Lower leg skin (tissue), 4 donors: ENCODE data around the gene POTEI. TPM values are rescaled to one million over a fixed set of nuclear protein-coding genes. Genes with fewer than 3 reads are reported as not detected.
"Not testable (repeated sequence)": the region's sequence is repeated elsewhere in the genome, so short reads cannot be mapped to it uniquely, and the experiment has no call there.

ENCODE experiments used
- DNase-seq, 2 donors: peaks; one replicate each; pipeline ENCODE4 v3.0.0-alpha.2; 2019; ENCODE audit warnings: low spot score in 2 of 2
- H3K4me3 ChIP-seq: fragments of 200-600 bp; sonication (generic); 2 replicates; pipeline ENCODE4 v1.5.1; 2017; ENCODE audit warnings: mild to moderate bottlenecking, low read depth; ENCODE audit not compliant: poor library complexity, severe bottlenecking
- WGBS, 2 donors: methylation state at CpG; one replicate each; pipeline ENCODE4 v1.1.5; 2018; 5-methylcytosine and 5-hydroxymethylcytosine counted together
- intact Hi-C: fragments of 100-400 bp; cut with DNase I; formaldehyde crosslinking; loops from one replicate; pipeline ENCODE4 v1.15.0; 2023; ENCODE audit warnings: low total_unique reads
- total RNA-seq, 4 donors: library from RNA; depleted of rRNA; stranded (reverse); fragments of >200 nt; gene quantifications; one replicate each; pipeline ENCODE4 v1.1.0, GENCODE V29; 2016

Gene POTEI
- total RNA-seq, result not detected

DNA sequence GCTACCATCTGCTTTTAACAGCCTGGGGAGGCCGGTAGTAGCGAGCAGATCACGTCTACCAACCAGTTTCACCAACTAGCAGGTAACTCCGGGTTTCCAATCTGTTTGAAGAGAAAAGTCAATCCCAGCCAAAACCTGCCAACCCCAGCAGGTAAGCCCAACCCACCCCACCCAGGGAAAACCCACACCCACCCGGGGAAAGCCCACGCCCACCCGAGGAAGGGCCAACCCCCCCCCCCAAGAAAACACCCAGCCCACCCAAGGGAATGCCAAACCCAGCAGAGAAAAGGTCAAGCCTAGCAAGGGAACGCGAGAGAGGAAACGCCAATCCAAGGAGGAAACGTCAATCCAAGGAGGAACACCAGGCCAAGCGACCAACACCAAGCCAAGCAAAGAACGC lies at the start of gene POTEI:
POTEI (minus strand) TSS at position 101 of the 400 bp plus-strand sequence; CDS start at position 8, 93 bp downstream.
- intact Hi-C loops, result not testable (repeated sequence)

DNA sequence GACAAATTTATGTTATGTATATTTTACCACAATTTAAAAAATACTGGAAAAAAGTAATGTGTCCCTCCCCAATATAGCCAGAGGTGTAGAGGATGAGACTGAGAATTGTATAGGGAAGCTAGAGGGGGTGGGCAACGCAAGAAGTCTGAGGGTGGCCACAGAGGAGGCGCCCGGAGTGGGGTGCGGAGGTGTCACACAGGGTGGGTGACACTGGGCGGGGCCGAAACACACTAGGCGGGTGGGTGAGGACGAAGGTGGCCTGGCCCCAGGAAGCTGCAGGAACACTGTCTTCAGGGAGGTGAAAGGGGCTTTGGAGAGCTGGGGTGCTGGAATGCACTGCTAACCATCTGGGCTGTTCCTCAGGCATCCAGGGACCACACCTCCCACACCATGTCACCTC lies 47.3 kb upstream of the POTEI start:
- H3K4me3 ChIP-seq, intact Hi-C loops, DNase-seq: not testable (repeated sequence)
- no CpG with 5 or more reads among the region's 8 CpGs for WGBS, 2 donors

More for the DNA sequence above, at the start of gene POTEI:
- not testable (repeated sequence) for H3K4me3 ChIP-seq, DNase-seq
- no CpG with 5 or more reads among the region's 13 CpGs for WGBS, 2 donors

DNA sequence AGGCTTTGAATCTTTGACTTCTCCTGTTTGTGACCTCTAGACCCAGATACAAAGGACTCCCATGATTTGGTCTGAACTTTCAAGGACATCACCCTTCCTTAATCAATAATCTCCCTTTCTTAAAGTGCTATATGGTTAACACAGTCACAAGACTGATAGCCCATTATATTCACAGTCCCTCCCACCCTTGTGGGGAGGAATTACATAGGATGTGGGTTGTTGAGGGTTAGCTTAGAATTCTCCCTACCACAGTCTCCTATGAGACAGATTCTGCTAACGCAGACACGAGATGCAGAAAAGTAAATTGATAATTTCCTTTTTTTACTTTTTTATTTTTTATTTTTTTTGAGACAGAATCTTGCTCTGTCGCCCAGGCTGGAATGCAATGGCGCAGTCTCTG lies 45.0 kb upstream of the POTEI start:
- DNase-seq, H3K4me3 ChIP-seq, intact Hi-C loops: not testable (repeated sequence)
- no CpG with 5 or more reads among the region's 4 CpGs for WGBS, 2 donors

DNA sequence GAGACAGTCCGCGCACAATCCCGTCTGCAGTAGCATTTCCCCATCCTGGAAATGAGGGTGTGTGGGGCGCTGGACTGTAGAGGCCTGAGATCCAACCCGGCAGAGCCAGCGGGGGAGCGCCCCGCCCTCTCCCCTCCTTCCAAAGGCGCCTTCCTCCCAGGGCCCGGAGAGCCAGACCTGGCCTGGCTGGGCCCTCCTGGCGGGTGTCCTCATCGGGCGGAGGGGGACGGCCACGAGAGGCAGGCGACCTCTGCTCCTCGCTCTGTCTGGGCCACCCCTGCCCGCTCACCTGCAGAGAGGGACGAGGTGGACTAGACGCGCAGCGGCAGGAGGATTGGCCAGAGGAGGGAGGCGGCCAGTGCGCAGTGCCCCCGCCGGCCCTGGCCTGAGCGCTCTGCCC lies 40.3 kb upstream of the POTEI start:
- DNase-seq, H3K4me3 ChIP-seq, intact Hi-C loops: not testable (repeated sequence)
- WGBS, 2 donors, result no CpG with 5 or more reads among the region's 27 CpGs

DNA sequence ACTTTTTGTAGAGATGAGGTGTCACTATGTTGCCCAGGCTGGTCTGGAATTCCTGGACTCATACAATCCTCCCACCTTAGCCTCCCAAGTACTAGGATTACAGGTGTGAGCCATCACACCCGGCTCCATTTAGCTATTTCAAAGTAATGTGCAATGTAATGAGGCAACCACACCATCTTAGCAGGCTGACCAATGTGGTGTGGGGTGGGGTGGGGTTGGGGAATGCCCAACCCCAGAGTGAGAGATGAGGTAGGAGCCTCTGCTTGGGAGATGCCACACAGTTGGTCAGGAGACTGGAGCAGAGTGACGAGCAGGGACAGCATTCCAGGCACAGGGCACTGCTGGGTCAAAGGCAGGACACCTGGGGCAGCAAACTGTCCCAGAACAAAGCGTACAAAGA lies 39.3 kb upstream of the POTEI start:
- WGBS, 2 donors, result no CpG with 5 or more reads among the region's 3 CpGs
- DNase-seq, H3K4me3 ChIP-seq, intact Hi-C loops: not testable (repeated sequence)

DNA sequence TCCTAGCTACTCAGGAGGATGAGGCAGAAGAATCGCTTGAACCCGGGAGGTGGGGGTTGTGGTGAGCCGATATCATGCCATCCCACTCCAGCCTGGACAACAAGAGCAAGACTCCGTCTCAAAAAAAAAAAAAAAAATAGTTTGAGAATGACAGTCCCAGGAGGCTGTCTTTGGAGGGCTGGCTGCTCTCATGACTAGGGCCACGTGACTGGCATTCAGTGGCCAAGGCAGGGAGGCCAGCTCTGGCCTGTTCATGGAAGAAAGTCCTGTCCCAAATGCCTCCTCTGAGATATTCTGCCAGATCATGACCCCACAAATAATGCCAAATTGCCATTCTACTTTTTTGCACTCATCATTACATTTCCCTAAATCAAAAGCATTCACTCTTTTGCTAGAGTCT lies 35.9 kb upstream of the POTEI start:
- DNase-seq, H3K4me3 ChIP-seq, intact Hi-C loops: not testable (repeated sequence)
- no CpG with 5 or more reads among the region's 5 CpGs for WGBS, 2 donors

DNA sequence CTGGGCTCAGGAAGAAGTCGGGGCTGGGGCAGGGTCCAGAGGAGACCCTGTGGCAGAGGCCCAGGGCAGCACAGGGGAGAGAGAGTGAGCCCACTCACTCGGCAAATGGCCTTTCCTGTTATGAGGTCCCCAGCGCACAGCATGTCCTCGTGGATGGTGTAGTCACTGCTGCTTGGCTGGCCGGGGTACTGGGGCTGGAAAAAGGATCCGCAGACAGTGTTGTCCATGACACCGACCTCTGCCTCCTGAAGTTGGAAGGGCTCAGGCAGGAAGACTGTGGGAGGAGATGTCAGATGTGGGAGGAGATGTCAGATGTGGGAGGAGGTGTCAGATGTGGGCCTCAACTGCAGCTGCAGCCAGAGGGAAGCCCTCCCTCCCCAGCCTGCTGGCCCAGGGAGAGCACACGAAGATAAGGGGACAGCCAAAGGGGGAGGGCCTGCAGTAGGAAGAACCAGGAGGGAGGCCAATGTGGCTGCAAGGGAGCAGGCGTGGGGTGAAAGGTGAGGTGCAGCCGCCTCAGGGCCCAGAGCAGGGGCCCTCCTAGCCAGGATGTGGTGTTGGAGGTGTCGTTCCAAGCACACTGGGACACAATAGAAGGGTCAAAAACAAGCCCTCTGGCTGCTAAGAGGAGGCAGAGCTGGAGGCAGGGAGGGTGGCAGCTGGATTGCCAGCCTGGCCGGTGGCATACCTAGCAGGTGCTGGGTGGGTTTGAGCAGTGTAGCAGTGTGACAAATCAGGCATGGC lies 34.8 kb upstream of the POTEI start:
- WGBS, 2 donors, result no CpG with 5 or more reads among the region's 12 CpGs
- intact Hi-C loops, DNase-seq, H3K4me3 ChIP-seq: not testable (repeated sequence)

DNA sequence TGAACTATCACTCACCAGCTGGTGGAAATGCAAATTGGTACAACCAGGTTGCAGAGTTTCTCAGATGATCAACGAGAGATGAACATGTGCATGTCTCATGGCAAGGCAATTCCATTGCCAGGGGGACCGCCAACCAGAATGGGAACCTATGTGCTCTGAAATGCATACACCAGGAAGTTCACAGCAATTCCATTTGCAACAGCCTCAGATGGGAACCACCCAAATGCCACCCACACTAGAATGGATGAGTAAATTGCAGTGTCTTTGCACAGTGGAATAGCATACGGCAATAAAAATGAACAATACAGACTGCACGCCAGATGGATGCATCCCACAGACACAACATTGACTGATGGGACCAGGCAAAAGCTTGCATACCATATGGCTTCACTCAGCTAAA lies 33.7 kb upstream of the POTEI start:
- H3K4me3 ChIP-seq, intact Hi-C loops, DNase-seq: not testable (repeated sequence)
- no CpG with 5 or more reads among the region's 4 CpGs for WGBS, 2 donors

DNA sequence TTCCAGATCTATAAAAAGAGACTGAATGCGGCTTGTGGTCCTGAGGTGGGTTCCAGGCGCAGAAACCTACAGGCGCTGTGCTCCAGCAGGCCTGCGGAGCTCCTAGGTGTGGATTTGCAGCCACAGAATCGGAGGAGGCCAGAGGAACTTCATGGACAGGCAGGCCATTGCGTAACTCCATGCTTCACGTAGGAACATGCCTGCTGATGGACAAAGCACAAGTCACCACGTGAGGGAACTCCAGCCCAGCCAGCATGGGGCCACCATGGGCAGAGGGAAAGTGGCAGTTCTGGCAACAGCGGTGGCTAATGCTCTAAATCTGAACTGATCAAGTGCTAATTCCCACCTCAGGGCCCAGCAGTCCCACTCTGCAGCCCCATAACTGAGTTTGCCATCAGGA lies 29.1 kb upstream of the POTEI start:
- DNase-seq, H3K4me3 ChIP-seq, intact Hi-C loops: not testable (repeated sequence)
- no CpG with 5 or more reads among the region's 9 CpGs for WGBS, 2 donors

DNA sequence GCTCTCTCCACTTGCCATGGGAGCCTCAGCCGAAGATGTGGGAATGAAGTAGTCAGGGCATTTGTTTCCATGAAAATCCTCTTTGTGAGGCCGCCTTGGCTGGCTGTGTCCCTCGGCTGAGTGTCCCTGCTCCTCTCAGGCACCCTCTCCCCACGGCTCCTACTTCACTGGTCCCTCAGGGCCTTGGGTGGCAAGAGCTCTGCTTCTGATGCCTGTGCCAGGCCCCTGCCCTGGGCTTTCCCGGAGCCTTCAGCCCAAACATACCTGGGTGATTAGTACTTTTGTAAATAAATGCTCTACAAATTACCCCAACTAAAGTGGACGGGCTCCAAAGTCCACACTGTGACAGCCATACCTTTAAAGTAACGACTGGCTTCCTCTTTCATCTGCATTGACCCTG lies 27.5 kb upstream of the POTEI start:
- WGBS, 2 donors, result no CpG with 5 or more reads among the region's 7 CpGs
- intact Hi-C loops, DNase-seq: not testable (repeated sequence)

DNA sequence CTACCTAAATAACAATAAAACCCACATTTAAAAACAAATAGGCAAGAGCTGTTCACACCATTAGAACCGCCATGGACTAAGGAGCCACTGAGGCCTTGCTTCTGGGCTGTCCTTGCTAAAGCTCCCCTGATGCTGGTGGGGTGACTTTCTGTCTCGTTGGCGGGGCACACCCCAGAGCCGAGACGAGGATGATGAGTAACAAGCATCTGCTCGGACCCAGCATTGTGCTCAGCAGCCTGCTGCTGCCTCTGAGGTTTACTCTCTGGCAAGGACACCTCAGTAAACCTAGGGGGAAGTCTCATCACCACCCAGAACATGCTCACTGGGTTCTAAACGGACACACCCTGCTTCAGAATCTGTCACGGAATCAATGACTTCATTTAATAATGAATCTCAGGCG lies 22.5 kb upstream of the POTEI start:
- intact Hi-C loops, DNase-seq, H3K4me3 ChIP-seq: not testable (repeated sequence)
- WGBS, 2 donors, result no CpG with 5 or more reads among the region's 9 CpGs

More for the DNA sequence above, 27.5 kb upstream of the POTEI start:
- H3K4me3 ChIP-seq, result not testable (repeated sequence)

DNA sequence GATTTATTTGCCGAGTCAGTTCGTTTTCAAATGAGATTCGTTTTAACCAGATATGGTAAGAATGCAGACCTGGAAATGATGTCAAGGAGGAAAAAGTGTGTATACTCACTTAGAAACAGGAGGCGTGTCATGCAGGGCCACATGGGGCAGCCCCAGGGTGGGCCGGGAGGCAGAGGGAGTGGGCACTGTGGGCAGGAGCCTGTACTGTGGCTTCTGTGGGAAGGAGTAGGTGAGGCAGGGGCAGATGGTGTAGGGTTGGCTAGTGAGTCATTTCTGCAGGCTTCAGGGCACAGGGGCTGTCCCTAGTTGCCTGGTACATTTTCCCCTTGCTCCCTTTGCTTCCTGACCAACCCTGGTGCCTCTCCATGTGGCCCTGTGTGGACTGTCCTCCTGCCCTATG lies 22.1 kb upstream of the POTEI start:
- DNase-seq, intact Hi-C loops, H3K4me3 ChIP-seq: not testable (repeated sequence)
- WGBS, 2 donors, result no CpG with 5 or more reads among the region's 5 CpGs

DNA sequence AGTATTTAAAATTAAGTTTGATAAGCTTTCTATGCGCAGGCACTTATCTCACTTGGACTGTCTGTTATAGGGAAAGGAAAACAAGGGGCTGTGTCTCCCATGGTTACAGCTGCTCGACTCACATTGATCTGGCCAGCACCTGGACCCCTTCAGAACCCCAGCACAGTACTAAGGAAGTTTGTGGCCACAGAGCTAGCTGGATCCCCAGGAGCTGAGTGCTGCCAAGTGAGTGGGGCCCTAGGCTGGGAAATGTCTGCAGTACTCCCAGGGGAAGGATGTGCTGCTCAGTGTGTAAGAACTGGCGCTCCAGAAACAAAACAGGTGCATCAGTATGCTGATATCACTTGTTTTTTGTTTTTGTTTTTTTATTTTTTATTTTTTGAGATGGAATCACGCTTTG lies 21.1 kb upstream of the POTEI start:
- H3K4me3 ChIP-seq, intact Hi-C loops, DNase-seq: not testable (repeated sequence)
- WGBS, 2 donors, result no CpG with 5 or more reads among the region's 4 CpGs

DNA sequence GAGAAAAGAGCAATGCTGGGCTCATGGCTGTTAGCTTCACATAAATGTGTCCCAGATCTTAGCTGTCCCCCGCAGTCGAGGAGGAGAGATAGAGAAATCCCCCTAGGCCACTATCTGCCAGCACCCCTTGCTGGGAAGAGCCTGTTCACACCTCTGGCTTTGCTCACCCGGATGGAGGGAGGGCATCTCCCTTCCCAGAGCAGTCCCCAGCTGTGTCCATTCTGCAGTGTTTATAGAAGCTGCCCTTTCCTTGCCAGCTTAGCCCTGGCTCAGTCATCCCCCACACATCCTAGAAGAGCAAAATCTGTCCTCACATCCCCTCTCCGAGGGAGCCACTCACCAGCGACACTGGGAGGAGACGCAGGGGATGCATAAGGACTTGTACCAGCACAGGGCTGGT lies 20.4 kb upstream of the POTEI start:
- DNase-seq, H3K4me3 ChIP-seq, intact Hi-C loops: not testable (repeated sequence)
- WGBS, 2 donors, result no CpG with 5 or more reads among the region's 6 CpGs

DNA sequence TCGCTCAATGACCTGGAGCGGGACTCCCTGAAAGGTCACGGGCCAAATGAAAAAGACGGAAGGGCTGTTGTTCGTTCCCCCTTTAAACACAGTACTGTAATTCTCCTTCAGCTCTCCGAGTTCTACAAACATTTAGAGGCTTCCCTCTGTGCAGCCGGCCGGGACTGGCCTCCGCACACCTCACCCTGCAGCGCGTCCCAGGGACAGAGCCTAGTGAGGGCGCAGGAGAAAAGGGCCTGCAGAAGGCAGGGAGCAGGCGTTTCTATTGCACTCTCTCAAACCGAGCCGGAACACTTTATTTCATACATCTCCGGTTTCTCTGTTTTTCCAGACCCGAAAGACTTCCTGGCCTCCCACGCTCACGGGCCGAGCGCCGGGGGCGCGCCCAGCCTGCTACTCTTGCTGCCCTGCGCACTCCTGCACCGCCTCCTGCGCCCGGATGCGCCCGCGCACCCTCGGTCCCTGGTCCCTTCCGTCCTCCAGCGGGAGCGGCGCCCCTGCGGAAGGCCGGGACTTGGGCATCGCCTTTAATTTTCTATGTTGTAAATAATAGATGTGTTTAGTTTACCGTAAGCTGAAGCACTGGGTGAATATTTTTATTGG lies 18.3 kb upstream of the POTEI start:
- DNase-seq, H3K4me3 ChIP-seq, intact Hi-C loops: not testable (repeated sequence)
- no CpG with 5 or more reads among the region's 40 CpGs for WGBS, 2 donors

DNA sequence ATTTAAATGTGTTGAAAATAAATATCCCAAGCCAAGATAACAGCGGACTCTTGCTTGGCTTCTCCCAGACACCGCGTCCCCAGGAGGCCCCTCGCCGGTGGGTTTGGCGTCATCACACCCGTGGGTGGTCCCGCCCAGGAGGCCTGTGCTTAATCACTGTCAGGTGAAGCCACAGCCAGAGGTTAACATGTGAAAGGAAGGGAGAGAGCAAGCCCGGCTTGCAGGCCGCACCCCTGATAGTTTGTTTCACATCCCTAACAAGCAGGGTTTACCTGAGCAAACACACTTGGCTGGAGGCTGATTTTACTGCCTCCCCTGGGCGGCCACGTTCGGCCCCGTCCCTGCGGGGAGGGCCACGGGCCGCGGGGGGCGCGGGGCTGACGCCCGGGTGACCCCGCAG lies 13.3 kb upstream of the POTEI start:
- DNase-seq, intact Hi-C loops, H3K4me3 ChIP-seq: not testable (repeated sequence)
- no CpG with 5 or more reads among the region's 23 CpGs for WGBS, 2 donors
